Osteoblast (primary cell): ENCODE data around the gene AARS2. TPM values are rescaled to one million over a fixed set of nuclear protein-coding genes. Genes with fewer than 3 reads are reported as not detected.
"Not testable (repeated sequence)": the region's sequence is repeated elsewhere in the genome, so short reads cannot be mapped to it uniquely, and the experiment has no call there.

Experiments used
- DNase-seq: peaks from one replicate; pipeline ENCODE4 v3.0.0; 2011; ENCODE audit warnings: low spot score, mixed read lengths; ENCODE audit not compliant: insufficient read length; ENCODE audit errors: missing footprints
- H2AFZ ChIP-seq: 2 replicates; pipeline ENCODE4 v1.6.0; 2011; ENCODE audit warnings: mild to moderate bottlenecking, low read length
- H3K27ac ChIP-seq: 2 replicates; pipeline ENCODE4 v1.5.1; 2011; ENCODE audit warnings: mild to moderate bottlenecking, low read depth, low read length, moderate library complexity
- H3K27me3 ChIP-seq: 2 replicates; pipeline ENCODE4 v1.6.0; 2012; ENCODE audit warnings: mild to moderate bottlenecking, control low read depth, inconsistent platforms, low read length, moderate library complexity; ENCODE audit not compliant: insufficient read depth
- H3K36me3 ChIP-seq: 2 replicates; pipeline ENCODE4 v1.5.1; 2011; ENCODE audit warnings: mild to moderate bottlenecking, low read length, control low read depth, moderate library complexity; ENCODE audit not compliant: insufficient read depth
- H3K4me1 ChIP-seq: 2 replicates; pipeline ENCODE4 v1.5.1; 2011; ENCODE audit warnings: mild to moderate bottlenecking, low read length, control low read depth, moderate library complexity; ENCODE audit not compliant: insufficient read depth
- H3K4me2 ChIP-seq: 2 replicates; pipeline ENCODE4 v1.6.0; 2011; ENCODE audit warnings: mild to moderate bottlenecking, low read length; ENCODE audit not compliant: insufficient read depth
- H3K4me3 ChIP-seq: fragments of 200-600 bp; sonication (generic); 3 replicates; pipeline ENCODE4 v1.5.1; 2012; ENCODE audit warnings: mild to moderate bottlenecking, low read length, inconsistent platforms; ENCODE audit not compliant: insufficient read depth
- H3K79me2 ChIP-seq: 2 replicates; pipeline ENCODE4 v1.6.0; 2012; ENCODE audit warnings: mild to moderate bottlenecking, low read length, control low read depth, inconsistent platforms; ENCODE audit not compliant: insufficient read depth
- H3K9me3 ChIP-seq: 2 replicates; pipeline ENCODE4 v1.5.1; 2011; ENCODE audit warnings: low read depth, low read length, control low read depth
- H4K20me1 ChIP-seq: 2 replicates; pipeline ENCODE4 v1.6.0; 2012; ENCODE audit warnings: mild to moderate bottlenecking, low read length, control low read depth; ENCODE audit not compliant: insufficient read depth
- total RNA-seq: library from RNA; depleted of rRNA; stranded (reverse); fragments of >200 nt; gene quantifications from 2 replicates; pipeline ENCODE4 v1.2.3, GENCODE V29; 2012
- TF ChIP-seq, protein P1 (sequence below): IDR thresholded peaks from 2 replicates; pipeline ENCODE4 v1.5.1; 2011; ENCODE audit warnings: mild to moderate bottlenecking, low read depth, low read length, moderate library complexity; ENCODE audit errors: extremely low read depth

Gene AARS2
- total RNA-seq, 1 donor = 6.2 TPM

DNA sequence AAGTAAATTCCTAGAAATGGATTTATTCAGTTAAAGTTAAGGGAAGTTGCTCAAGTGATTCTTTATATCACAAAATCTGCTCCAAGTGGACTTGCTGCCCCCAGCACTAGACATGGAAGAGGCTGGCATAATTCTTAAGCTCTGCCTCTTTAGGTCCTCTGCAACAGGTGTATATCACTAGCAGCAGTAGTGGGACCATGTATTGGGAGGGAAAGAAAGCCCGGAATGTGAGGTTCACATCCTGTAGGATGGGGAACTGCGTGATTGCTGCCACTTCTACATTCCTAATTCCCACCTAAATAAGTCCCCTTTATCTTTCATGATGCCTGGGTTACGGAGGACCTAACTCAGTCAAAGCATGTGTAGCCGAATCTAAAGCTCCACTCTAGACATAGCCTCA lies 42.5 kb upstream of the AARS2 start:
- no peak overlapping the region for H2AFZ ChIP-seq
- no peak for DNase-seq
- no peak overlapping the region for H3K27ac ChIP-seq
- no peaks in the 10 kb centered on the region for H3K36me3 ChIP-seq
- H3K4me3 ChIP-seq = no peak overlapping the region
- H3K4me2 ChIP-seq = no peak overlapping the region
- TF ChIP-seq, protein P1, sequence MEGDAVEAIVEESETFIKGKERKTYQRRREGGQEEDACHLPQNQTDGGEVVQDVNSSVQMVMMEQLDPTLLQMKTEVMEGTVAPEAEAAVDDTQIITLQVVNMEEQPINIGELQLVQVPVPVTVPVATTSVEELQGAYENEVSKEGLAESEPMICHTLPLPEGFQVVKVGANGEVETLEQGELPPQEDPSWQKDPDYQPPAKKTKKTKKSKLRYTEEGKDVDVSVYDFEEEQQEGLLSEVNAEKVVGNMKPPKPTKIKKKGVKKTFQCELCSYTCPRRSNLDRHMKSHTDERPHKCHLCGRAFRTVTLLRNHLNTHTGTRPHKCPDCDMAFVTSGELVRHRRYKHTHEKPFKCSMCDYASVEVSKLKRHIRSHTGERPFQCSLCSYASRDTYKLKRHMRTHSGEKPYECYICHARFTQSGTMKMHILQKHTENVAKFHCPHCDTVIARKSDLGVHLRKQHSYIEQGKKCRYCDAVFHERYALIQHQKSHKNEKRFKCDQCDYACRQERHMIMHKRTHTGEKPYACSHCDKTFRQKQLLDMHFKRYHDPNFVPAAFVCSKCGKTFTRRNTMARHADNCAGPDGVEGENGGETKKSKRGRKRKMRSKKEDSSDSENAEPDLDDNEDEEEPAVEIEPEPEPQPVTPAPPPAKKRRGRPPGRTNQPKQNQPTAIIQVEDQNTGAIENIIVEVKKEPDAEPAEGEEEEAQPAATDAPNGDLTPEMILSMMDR = no peak
- no peaks in the 10 kb centered on the region for H3K9me3 ChIP-seq
- H3K4me1 ChIP-seq = no peaks in the 10 kb centered on the region
- no peaks in the 10 kb centered on the region for H3K79me2 ChIP-seq
- H4K20me1 ChIP-seq = no peaks in the 10 kb centered on the region
- H3K27me3 ChIP-seq = peaks cover 23% of the 10 kb centered on the region

DNA sequence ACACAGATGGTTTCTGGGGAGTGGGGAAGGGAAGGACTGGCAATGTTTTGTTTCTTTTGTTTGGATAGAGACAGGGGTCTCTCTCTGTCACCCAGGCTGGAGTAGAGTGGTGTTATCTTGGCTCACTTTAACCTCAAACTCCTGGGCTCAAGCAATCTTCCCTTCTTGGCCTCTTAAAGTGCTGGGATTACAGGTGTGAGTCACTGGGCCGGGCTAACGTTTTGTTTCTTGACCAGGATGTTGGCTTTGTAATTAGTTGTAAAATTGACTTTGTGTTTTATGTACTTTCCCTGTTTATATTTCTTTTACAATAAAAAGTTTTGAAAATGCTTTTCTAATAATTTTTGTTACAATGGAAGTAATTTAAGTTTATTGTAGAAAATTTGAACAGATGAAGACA lies 40.2 kb upstream of the AARS2 start:
- Histone ChIP-seq H3K4me2 (no peak overlapping the region), H4K20me1 (no peaks in the 10 kb centered on the region), H3K36me3 (no peaks in the 10 kb centered on the region), H3K9me3 (no peaks in the 10 kb centered on the region), H3K27ac (no peak overlapping the region), H3K4me3 (no peak overlapping the region), H3K4me1 (no peaks in the 10 kb centered on the region), H3K79me2 (no peaks in the 10 kb centered on the region), H2AFZ (no peak overlapping the region), H3K27me3 (peaks cover 18% of the 10 kb centered on the region)
- TF ChIP-seq, protein P1 = no peak
- no peak for DNase-seq

DNA sequence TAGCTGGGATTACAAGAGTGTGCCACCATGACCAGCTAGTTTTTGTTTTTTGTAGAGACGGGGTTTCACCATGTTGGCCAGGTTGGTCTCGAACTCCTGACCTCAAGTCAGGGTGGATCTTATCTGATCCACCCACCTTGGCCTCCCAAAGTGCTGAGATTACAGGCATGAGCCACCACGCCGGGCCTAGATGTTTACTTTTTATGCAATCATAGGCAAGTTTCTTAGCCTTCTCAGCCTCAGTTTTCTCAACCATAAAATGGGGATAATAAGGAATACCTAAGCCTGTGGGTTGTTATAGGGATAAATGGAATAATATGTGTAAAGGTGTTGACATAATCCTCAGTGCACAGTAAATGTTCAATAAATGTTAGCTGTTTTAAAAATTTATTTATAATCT lies 39.1 kb upstream of the AARS2 start:
- no peaks in the 10 kb centered on the region for H3K79me2 ChIP-seq

DNA sequence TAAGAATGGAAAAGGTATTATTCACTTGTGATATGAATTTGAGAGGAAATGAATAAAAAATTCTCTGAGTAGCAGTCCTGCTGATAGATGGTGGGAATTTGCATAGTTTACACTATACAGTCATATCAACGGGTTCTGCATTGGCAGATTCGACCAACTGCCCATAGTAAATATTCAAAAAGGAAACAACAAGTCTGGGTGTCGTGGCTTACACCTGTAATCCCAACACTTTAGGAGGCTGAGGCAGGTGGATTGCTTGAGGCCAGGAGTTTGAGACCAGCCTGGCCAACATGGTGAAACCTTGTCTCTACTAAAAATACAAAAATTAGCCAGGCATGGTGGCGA lies 37.5 kb upstream of the AARS2 start:
- H2AFZ ChIP-seq, H3K9me3 ChIP-seq, H3K36me3 ChIP-seq, H4K20me1 ChIP-seq, H3K4me2 ChIP-seq, DNase-seq, H3K27ac ChIP-seq, H3K79me2 ChIP-seq, H3K4me3 ChIP-seq, H3K27me3 ChIP-seq, H3K4me1 ChIP-seq: not testable (repeated sequence)

More for the DNA sequence above, 39.1 kb upstream of the AARS2 start:
- Histone ChIP-seq H3K4me1 (no peaks in the 10 kb centered on the region), H3K36me3 (no peaks in the 10 kb centered on the region), H3K4me2 (no peak overlapping the region), H3K9me3 (no peaks in the 10 kb centered on the region), H4K20me1 (no peaks in the 10 kb centered on the region), H3K27me3 (peaks cover 11% of the 10 kb centered on the region), H3K4me3 (no peak overlapping the region), H2AFZ (no peak overlapping the region), H3K27ac (no peak overlapping the region)
- TF ChIP-seq, protein P1 = no peak
- no peak for DNase-seq
